SK-N-SH treated with all-trans-retinoic acid at 6 μM for 48 hours (cell line): Measurements from ENCODE around the gene SMAGP.

Experiments used
- BACH2 ChIP-seq: fragments of 250-450 bp; sonication (Bioruptor Pico); IDR thresholded peaks from 2 replicates; pipeline ENCODE4 v1.9.0; 2021; ENCODE audit warnings: mild to moderate bottlenecking, borderline replicate concordance
- RARB ChIP-seq: fragments of 250-450 bp; sonication (Bioruptor Pico); IDR thresholded peaks from 2 replicates; pipeline ENCODE4 v1.8.0; 2021; ENCODE audit warnings: mild to moderate bottlenecking, moderate library complexity
- ZC3H10 ChIP-seq: fragments of 250-450 bp; sonication (Bioruptor Pico); IDR thresholded peaks from 2 replicates; pipeline ENCODE4 v1.5.1; 2021; ENCODE audit warnings: mild to moderate bottlenecking, moderate library complexity
- TF ChIP-seq, protein P1 (sequence below): fragments of 250-450 bp; sonication (Bioruptor Pico); IDR thresholded peaks from 2 replicates; pipeline ENCODE4 v1.8.0; 2020; ENCODE audit warnings: mild to moderate bottlenecking, moderate library complexity, borderline replicate concordance

- no peak for TF ChIP-seq RARB (CRISPR knock-in tag)
- TF ChIP-seq, protein P1, sequence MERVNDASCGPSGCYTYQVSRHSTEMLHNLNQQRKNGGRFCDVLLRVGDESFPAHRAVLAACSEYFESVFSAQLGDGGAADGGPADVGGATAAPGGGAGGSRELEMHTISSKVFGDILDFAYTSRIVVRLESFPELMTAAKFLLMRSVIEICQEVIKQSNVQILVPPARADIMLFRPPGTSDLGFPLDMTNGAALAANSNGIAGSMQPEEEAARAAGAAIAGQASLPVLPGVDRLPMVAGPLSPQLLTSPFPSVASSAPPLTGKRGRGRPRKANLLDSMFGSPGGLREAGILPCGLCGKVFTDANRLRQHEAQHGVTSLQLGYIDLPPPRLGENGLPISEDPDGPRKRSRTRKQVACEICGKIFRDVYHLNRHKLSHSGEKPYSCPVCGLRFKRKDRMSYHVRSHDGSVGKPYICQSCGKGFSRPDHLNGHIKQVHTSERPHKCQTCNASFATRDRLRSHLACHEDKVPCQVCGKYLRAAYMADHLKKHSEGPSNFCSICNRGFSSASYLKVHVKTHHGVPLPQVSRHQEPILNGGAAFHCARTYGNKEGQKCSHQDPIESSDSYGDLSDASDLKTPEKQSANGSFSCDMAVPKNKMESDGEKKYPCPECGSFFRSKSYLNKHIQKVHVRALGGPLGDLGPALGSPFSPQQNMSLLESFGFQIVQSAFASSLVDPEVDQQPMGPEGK (CRISPR knock-in tag) = no peak
- TF ChIP-seq BACH2 (CRISPR knock-in tag) = no peak
- TF ChIP-seq ZC3H10 = no peak
These were observed 47.8 kb downstream of the SMAGP start for GRCh38 chr12:51222461-51222860.
